Type B pancreatic cell (in vitro differentiated cells): ENCODE data around the gene MED29. TPM values are rescaled to one million over a fixed set of nuclear protein-coding genes. Genes with fewer than 3 reads are reported as not detected.

Experiments
- DNase-seq: peaks from one replicate; pipeline ENCODE4 v3.0.0; 2021; ENCODE audit warnings: mixed read lengths; ENCODE audit not compliant: unreplicated experiment; ENCODE audit errors: extremely low spot score
- H3K27ac Mint-ChIP-seq: 2 replicates; pipeline ENCODE4 v1.8.0; 2021; ENCODE audit warnings: mild to moderate bottlenecking, mixed read lengths
- H3K27me3 Mint-ChIP-seq: 2 replicates; pipeline ENCODE4 v1.8.0; 2021; ENCODE audit warnings: mixed read lengths
- H3K36me3 Mint-ChIP-seq: 2 replicates; pipeline ENCODE4 v1.8.0; 2021; ENCODE audit warnings: mixed read lengths
- H3K4me1 Mint-ChIP-seq: one replicate; pipeline ENCODE4 v1.8.0; 2021; ENCODE audit warnings: mixed read lengths; ENCODE audit not compliant: unreplicated experiment
- H3K4me3 Mint-ChIP-seq: 2 replicates; pipeline ENCODE4 v1.8.0; 2021; ENCODE audit warnings: mild to moderate bottlenecking, mixed read lengths
- H3K9me3 Mint-ChIP-seq: 2 replicates; pipeline ENCODE4 v1.8.0; 2021; ENCODE audit warnings: mixed read lengths
- total RNA-seq: library from RNA; stranded (reverse); gene quantifications from 2 replicates; pipeline ENCODE4 v1.2.1, GENCODE V29; 2021; ENCODE audit warnings: low replicate concordance
- TF ChIP-seq, protein P1 (sequence below): fragments of 200-600 bp; sonication (generic); conservative IDR thresholded peaks from 2 replicates; pipeline ENCODE4 v1.5.0; 2021; ENCODE audit warnings: antibody characterized with exemption, mild to moderate bottlenecking

Gene MED29
- total RNA-seq, 1 donor from 2014 or later: 40.8 TPM

DNA sequence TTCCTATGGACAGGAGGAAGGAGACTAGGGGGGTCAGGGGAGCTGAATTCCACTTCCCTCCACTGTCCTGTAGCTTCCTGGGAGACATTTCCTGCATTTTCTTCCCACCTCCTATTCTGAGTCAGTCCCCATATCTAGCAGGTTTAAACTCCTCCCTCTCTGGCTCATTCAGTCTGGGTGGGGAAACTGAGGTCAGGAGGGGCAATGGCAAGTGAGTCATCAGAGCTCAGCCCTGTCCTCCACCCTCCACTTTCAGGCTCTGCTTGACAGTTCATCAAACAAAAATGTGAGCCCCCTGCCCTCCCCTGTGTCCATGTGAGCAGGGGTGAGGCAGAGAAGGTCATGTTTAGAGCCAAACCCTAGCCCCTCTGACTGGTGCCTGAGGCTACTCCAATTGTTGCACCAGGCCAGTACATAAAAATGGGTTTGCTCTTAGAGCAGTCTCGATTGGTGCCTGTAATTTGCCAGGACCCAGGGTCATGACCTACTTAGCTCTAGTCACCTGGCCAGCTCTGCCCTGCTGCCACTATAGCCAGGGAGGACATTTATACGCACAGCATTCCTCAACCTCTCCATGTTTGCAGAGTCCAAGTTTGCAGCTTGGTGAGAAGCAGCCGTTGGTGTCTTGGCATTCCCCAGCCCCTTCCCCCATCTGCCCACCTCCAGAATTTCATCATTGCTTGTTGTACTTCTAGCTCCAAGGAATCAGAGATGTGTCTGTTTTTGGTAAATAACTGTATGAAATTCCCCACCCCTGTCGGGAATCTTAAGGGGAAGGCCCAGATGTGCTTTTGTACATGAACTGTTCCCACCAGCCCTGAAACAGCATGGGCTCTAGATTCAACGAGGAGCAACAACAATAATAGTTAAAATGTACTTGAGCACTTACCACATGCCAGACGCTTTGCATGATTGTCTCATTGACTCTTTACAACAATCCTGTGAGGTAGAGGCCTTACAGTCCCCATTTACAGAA lies 28.2 kb upstream of the MED29 start:
- no peaks in the 10 kb centered on the region for H3K4me1 Mint-ChIP-seq
- TF ChIP-seq, protein P1, sequence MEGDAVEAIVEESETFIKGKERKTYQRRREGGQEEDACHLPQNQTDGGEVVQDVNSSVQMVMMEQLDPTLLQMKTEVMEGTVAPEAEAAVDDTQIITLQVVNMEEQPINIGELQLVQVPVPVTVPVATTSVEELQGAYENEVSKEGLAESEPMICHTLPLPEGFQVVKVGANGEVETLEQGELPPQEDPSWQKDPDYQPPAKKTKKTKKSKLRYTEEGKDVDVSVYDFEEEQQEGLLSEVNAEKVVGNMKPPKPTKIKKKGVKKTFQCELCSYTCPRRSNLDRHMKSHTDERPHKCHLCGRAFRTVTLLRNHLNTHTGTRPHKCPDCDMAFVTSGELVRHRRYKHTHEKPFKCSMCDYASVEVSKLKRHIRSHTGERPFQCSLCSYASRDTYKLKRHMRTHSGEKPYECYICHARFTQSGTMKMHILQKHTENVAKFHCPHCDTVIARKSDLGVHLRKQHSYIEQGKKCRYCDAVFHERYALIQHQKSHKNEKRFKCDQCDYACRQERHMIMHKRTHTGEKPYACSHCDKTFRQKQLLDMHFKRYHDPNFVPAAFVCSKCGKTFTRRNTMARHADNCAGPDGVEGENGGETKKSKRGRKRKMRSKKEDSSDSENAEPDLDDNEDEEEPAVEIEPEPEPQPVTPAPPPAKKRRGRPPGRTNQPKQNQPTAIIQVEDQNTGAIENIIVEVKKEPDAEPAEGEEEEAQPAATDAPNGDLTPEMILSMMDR: no peak
- no peak for DNase-seq
- no peak overlapping the region for H3K27ac Mint-ChIP-seq
- H3K9me3 Mint-ChIP-seq: no peaks in the 10 kb centered on the region
- H3K27me3 Mint-ChIP-seq: no peaks in the 10 kb centered on the region
- peaks cover 13% of the 10 kb centered on the region for H3K36me3 Mint-ChIP-seq
- no peak overlapping the region for H3K4me3 Mint-ChIP-seq

DNA sequence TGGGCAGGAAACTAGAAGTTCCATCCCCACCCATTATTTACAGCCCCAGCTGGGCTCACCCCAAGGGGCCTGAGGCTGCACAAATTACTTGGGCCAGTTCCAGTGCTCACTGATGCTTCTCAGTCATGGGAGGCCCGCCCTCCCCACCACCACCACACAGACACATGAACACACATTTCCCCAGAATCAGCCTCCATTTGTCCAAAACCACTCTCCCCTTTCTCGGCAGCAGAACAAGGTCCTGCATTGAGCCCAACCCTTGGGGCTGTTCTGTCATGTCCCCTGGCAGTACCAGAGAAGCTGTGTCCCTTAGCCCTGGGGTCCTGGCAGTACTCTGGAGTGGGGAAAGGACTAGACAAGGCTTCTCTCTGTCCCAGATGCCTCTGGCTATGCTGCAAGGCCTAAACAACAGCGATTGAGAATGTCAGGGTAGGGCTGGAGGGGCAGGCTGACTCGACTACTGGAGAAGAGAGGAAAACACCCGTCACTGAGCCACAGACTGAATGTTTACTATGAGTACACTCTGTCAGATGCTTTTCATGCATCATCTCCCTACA lies 27.2 kb upstream of the MED29 start:
- H3K36me3 Mint-ChIP-seq: peaks cover 19% of the 10 kb centered on the region

DNA sequence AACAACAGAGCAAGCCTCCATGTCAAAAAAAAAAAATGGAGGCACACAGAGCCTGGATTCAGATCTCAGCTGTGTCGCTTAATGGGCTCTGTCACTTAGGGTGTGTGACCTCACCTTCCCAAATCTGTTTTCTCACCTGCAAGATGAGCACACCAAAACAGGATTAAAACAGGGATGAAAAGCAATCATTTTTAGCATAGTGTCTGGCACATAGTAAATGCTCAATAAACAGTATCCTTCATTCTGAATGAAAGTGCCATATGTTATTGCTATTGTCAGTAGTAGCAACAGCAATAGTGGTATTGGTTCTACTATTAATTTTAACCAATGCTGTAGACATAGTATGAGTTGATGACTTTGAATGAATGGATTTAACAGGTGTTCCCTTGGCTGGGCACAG lies 25.6 kb upstream of the MED29 start:
- Mint-ChIP-seq H3K9me3 (no peaks in the 10 kb centered on the region), H3K27ac (no peak overlapping the region), H3K36me3 (peaks cover 22% of the 10 kb centered on the region), H3K4me3 (no peak overlapping the region), H3K4me1 (no peaks in the 10 kb centered on the region), H3K27me3 (no peaks in the 10 kb centered on the region)
- DNase-seq: no peak
- TF ChIP-seq, protein P1: no peak

More for the DNA sequence above, 27.2 kb upstream of the MED29 start:
- TF ChIP-seq, protein P1: no peak
- Mint-ChIP-seq H3K27me3 (no peaks in the 10 kb centered on the region), H3K4me1 (no peaks in the 10 kb centered on the region), H3K4me3 (no peak overlapping the region), H3K27ac (no peak overlapping the region), H3K9me3 (no peaks in the 10 kb centered on the region)
- DNase-seq: no peak

DNA sequence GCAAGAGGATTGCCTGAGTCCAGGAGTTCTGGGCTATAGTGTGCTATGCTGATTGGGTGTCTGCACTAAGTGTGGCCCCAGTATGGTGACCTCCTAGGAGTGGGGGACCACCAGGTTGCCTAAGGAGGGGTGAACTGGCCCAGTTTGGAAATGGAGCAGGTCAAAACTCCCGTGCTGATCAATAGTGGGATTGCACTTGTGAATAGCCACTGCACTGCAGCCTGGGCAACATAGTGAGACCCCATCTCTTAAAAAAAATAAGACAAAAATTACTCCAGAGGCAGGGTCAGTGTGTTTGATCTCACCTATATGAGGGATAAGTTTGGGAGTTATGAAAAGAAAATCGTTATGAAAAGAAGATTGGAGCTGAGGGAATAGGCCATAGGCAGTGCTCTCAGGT lies 22.0 kb upstream of the MED29 start:
- no peak for DNase-seq
- Mint-ChIP-seq H3K27ac (no peak overlapping the region), H3K9me3 (no peaks in the 10 kb centered on the region), H3K4me3 (no peak overlapping the region), H3K36me3 (peaks cover 33% of the 10 kb centered on the region), H3K27me3 (no peaks in the 10 kb centered on the region), H3K4me1 (no peaks in the 10 kb centered on the region)
- TF ChIP-seq, protein P1: no peak

DNA sequence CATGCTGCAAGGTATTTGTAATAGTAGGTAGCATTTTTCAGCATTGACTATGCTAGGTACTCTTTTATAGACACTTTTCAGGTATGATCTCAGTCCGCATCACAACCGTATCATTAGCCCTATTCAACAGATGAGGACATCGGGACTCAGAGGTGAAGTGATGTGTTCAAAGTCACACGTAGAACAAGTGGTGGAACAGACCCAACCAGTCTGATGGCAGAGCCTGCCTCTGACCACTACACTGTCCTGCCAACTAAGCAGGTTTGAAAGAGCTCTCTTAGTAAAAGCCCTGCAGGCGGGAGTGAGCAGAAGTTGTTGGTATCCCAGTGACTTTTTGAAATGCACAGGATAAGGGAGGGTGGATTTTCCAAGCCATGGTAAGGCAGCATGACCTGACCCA lies 20.4 kb upstream of the MED29 start:
- Mint-ChIP-seq H3K27ac (no peak overlapping the region), H3K9me3 (no peaks in the 10 kb centered on the region), H3K4me3 (no peak overlapping the region), H3K27me3 (no peaks in the 10 kb centered on the region), H3K4me1 (no peaks in the 10 kb centered on the region), H3K36me3 (peaks cover 34% of the 10 kb centered on the region)
- no peak for DNase-seq
- TF ChIP-seq, protein P1: no peak
